ENCODE measurements around the gene SERPINB6. TPM values are rescaled to one million over a fixed set of nuclear protein-coding genes. Genes with fewer than 3 reads are reported as not detected.
"Not testable (repeated sequence)": the region's sequence is repeated elsewhere in the genome, so short reads cannot be mapped to it uniquely, and the experiment has no call there.

Gene SERPINB6
- polyA plus RNA-seq, 1 donor from 2014 or later: 77.8 TPM

DNA sequence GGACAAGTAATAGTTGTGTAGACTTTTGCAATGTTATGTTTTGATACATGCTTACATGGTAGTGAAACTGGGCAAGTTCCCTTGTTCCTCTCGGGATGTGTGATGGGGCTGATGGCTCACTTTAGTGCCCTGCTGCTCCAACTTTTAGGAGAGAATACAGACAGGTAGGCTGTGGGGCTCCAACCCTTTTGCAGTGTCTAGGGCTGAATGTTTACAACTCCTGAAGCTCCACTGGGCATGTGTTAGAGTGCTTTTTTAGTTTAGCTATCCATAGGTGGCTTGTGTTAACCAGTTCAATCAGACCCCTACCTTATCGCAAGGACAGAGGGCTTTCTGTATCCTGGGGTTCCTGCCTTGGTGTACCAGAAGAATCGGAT lies 33.8 kb downstream of the SERPINB6 start:
- Mint-ChIP-seq H3K27me3 (no peaks in the 10 kb centered on the region), H3K4me1 (peaks cover 29 to 36% (median 30%) of the 10 kb centered on the region in 3 donors), H3K36me3 (no peaks in the 10 kb centered on the region), H3K9me3 (peaks cover under 1 to 4% (median 4%) of the 10 kb centered on the region in 3 donors), H3K27ac (no peak overlapping the region), H3K4me3 (peak overlapping the region in 3 of 4 donors; percentile 45 to 67 (median 58))

DNA sequence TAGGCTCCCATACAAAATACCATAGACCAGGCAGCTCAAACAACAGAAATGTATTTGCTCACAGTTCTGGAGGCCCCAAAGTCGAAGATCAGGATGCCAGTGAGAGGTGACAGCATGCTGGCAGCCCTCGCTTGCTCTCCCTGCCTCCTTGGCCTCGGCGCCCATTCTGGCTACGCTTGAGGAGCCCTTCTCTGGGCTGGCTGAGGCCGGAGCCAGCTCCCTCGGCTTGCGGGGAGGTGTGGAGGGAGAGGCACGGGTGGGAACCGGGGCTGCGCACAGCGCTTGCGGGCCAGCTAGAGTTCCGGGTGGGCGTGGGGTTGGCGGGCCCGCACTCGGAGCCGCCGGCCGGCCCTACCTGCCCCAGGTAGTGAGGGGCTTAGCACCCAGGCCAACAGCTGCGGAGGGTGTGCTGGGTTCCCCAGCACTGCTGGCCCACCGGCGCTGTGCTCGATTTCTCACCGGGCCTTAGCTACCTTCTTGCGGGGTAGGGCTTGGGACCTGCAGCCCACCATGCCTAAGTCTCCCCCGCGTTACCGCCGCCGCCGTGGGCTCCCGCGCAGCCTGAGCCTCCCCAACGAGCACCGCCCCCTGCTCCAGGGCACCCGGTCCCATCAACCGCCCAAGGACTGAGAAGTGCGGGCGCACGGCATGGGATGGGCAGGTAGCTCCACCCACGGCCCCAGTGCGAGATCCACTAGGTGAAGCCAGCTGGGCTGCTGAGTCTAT lies 35.6 kb downstream of the SERPINB6 start:
- Mint-ChIP-seq H3K4me3 (peak overlapping the region in 1 of 4 donors; percentile 3), H3K4me1 (peaks cover 25 to 29% (median 27%) of the 10 kb centered on the region in 3 donors), H3K9me3 (peaks cover 0 to 4% (median 4%) of the 10 kb centered on the region in 3 donors), H3K36me3 (no peaks in the 10 kb centered on the region), H3K27me3 (no peaks in the 10 kb centered on the region), H3K27ac (no peak overlapping the region)

DNA sequence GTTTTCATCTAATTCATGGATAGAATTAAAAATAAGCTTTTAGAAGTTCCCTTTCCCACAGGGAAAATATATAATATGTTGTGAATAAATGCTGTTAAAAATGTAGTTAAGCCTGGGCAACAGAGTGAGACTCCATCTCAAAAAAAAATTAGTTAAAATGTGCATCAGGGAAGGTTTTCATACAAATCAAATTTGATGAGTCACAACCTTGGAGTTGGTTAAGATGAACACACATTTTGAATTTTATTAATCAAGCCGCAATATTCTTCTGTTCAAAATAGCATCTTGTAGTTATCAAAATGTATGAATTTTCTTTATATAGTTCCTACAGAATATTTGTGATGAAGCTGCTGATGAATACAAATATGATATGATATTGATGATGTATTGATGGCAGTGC lies 37.3 kb downstream of the SERPINB6 start:
- Mint-ChIP-seq H3K27me3 (no peaks in the 10 kb centered on the region), H3K36me3 (no peaks in the 10 kb centered on the region), H3K27ac (no peak overlapping the region), H3K9me3 (peaks cover 0 to 4% (median 4%) of the 10 kb centered on the region in 3 donors), H3K4me3 (no peak overlapping the region), H3K4me1 (peaks cover 20 to 23% (median 22%) of the 10 kb centered on the region in 3 donors)

DNA sequence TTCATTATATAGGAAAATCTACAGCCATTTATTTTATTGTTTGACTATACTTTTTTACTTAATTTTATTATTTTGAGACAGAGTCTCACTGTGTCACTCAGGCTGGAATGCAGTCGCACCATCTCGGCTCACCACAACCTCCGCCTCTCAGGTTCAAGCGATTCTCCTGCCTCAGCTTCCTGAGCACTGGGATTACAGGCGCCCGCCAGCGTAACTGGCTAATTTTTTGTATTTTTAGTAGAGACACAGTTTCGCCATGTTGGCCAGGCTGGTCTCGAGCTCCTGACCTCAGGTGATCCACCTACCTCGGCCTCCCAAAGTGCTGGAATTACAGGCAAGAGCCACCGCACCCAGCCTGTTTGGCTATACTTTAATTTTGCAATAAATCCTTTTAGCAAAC lies 38.5 kb downstream of the SERPINB6 start:
- not testable (repeated sequence) for H3K27me3 Mint-ChIP-seq, H3K36me3 Mint-ChIP-seq, H3K9me3 Mint-ChIP-seq, H3K4me3 Mint-ChIP-seq, H3K27ac Mint-ChIP-seq
- peaks cover 18 to 22% (median 19%) of the 10 kb centered on the region in 3 donors for H3K4me1 Mint-ChIP-seq

DNA sequence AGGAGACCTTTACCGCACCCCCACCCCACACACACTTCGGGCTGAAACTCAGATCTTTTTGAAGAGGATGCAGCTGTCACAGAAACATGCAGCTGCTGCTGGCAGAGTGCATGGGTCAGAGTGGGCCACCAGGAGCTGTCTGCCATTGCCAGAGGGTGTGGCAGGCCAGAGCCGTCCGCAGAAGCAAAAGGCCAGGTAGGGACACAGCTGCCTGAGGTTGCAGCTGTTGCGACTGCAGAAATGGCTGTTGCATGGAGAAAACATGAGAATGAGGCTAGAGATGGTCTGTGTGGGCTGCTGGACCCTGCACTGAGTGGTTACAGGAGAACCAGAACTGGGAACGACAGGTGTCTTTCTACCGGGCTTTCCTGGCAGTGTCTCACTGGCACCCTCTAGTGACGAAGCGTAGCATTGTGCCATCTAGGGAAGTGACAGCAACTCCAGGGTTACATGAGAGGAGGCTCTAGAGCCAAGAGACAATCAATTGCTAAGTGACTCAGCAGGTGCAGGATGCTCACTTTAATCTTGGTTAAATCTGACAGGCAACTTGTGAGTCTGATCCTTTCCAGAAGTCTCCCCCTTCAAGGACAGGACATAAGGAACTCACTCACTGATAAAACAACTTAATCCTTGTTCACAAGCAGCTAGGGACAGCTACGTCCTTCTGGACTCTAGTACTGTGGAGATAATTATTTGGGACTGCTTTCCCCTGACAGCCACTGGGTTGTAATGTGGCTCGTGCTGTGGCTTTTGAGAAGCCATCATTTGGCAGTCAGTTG lies 39.2 kb downstream of the SERPINB6 start:
- peaks cover 14 to 17% (median 14%) of the 10 kb centered on the region in 3 donors for H3K4me1 Mint-ChIP-seq
- H3K4me3 Mint-ChIP-seq: peak overlapping the region in 2 of 4 donors; percentile 54 to 86
- peak overlapping the region in 2 of 3 donors; percentile 8 to 74 for H3K27ac Mint-ChIP-seq

DNA sequence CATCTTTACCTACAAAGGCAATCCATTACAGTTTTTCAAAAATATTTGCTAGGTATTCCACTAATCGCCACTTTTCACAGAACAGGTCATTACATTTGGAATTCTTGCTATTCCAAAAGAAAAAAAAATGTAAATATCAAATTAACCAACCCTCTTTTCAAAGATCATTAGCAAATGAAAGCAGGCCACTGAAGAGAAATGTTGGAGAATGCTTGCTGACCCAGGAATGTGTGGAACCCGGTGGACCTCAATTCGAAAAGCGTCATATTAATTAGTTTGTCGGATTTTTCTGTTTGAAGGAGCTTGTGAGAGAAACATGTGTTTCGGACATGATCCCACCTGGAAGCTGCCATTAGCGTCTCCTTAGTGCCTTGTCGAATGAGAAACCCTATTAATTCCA lies 40.3 kb downstream of the SERPINB6 start:
- H3K4me1 Mint-ChIP-seq: peaks cover 6 to 8% (median 7%) of the 10 kb centered on the region in 3 donors
- no peaks in the 10 kb centered on the region for H3K27me3 Mint-ChIP-seq
- peaks cover 0 to 2% (median 0%) of the 10 kb centered on the region in 3 donors for H3K9me3 Mint-ChIP-seq

More for the DNA sequence above, 39.2 kb downstream of the SERPINB6 start:
- Mint-ChIP-seq H3K36me3 (no peaks in the 10 kb centered on the region), H3K27me3 (no peaks in the 10 kb centered on the region), H3K9me3 (peaks cover 2 to 4% (median 4%) of the 10 kb centered on the region in 3 donors)

DNA sequence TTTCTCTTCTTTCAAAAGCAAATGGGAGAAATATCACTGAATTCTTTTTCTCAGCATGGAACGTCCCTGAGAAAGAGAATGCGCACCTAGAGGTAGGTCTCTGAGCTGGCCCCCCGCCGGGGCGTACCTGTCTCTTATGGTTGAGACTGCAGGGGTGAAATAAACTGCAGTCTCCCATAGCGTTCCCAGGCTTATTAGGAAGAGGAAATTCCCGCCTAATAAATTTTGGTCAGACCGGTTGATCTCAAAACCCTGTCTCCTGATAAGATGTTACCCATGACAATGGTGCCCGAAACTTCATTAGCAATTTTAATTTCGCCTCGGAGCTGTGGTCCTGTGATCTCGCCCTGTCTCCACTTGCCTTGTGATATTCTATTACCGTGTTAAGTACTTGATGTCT lies 43.4 kb downstream of the SERPINB6 start:
- peak overlapping the region in 1 of 3 donors; percentile 59 for H3K27ac Mint-ChIP-seq
- H3K4me3 Mint-ChIP-seq, H3K27me3 Mint-ChIP-seq, H3K9me3 Mint-ChIP-seq, H3K36me3 Mint-ChIP-seq, H3K4me1 Mint-ChIP-seq: not testable (repeated sequence)

More for the DNA sequence above, 40.3 kb downstream of the SERPINB6 start:
- Mint-ChIP-seq H3K4me3 (no peak overlapping the region), H3K36me3 (no peaks in the 10 kb centered on the region), H3K27ac (no peak overlapping the region)

DNA sequence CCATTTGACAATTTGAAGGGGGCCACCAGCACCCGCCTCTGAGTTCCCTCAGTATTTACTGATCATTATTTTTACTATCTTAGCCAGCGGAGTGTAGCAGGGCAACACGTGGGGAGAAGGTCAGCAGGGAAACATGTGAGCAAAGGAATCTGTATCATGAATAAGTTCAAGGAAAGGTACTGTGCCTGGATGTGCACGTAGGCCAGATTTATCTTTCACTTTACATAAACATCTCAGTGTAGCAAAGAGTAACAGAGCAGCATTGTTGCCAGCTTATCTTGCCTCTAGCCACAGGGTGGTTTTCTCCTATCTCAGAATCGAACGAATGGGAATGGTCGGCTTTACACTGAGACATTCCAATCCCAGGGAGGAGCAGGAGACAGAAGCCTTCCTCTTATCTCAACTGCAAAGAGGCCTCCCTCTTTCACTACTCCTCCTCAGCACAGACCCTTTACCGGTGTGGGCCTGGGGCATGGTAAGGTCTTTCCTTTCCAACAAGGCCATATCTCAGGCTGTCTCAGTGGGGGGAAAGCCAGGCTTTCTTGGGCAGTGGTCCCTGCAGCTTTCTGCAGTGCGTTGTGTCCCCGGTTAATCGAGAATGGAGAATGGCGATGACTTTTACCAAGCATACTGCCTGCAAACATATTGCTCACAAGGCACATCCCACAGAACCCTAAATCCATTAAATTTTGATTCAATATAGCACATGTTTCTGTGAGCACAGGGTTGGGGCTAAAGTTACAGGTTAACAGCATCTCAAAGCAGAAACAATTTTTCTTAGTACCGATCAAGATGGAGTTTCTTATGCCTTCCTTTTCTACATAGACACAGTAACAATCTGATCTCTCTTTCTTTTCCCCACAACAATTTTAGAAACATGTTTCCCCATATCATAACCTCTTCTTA lies 45.3 kb downstream of the SERPINB6 start:
- H3K4me1 Mint-ChIP-seq: not testable (repeated sequence)

DNA sequence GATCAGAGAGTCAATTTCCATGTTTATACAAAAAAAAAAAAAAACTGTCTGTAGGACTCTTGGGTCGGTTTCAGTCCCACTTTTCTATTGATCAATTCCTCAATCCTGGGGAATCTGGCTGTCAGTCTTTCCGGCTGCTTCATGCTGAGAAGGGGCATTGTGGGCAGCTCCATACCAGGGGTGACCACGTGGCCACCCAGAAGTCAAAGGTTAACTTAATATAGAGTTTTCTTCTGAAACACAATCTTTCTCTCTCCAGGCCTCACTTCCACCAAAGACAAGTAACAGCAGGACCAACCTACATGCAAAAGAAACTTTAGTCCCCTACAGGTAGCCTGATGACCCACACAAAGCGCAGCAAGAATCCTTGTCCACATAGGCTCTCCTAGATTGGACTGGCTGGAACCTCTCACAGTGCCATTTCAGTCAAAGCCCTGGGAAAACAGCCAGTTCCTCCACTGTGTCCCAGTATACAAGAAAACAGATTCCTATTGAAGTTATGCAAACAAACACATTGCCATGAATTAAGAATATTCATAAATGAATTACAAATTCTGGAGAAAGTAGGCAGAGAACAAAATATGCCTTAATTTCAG lies 49.7 kb downstream of the SERPINB6 start:
- H3K4me3 Mint-ChIP-seq: no peak overlapping the region
- peaks cover 2% of the 10 kb centered on the region for H3K36me3 Mint-ChIP-seq
- H3K27me3 Mint-ChIP-seq: no peaks in the 10 kb centered on the region
- no peaks in the 10 kb centered on the region for H3K9me3 Mint-ChIP-seq
- H3K4me1 Mint-ChIP-seq: peaks cover 0 to 5% (median 1%) of the 10 kb centered on the region in 3 donors
- H3K27ac Mint-ChIP-seq: no peak overlapping the region

More for the DNA sequence above, 45.3 kb downstream of the SERPINB6 start:
- not testable (repeated sequence) for H3K4me3 Mint-ChIP-seq, H3K36me3 Mint-ChIP-seq, H3K27ac Mint-ChIP-seq, H3K9me3 Mint-ChIP-seq, H3K27me3 Mint-ChIP-seq

DNA sequence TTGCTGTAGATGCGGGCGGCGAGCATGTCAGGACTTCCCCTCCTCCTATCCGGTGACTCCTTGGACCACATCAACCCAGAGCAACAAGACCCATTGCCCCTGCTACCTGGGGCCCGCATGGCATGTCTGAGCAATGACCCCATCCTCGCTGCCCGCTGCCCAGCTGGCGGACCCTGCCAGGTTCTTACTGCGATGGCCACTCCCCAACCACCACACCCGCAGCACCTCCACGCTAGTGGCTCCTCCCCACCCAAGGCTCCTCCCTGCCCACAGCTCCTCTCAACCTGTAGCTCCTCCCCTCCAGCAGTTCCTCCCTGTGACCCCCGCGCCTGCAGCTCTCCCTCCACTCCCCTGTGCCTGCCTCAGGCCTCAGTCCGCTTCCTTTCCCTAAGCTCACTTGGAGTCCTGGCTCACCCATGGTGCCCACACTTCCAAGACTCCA lies 50.7 kb downstream of the SERPINB6 start:
- H3K4me1 Mint-ChIP-seq: peaks cover 0 to 5% (median 1%) of the 10 kb centered on the region in 3 donors
- peak overlapping the region in 1 of 4 donors; percentile 30 for H3K4me3 Mint-ChIP-seq
- no peaks in the 10 kb centered on the region for H3K27me3 Mint-ChIP-seq
- no peaks in the 10 kb centered on the region for H3K9me3 Mint-ChIP-seq
- H3K36me3 Mint-ChIP-seq: peaks cover 2% of the 10 kb centered on the region
- H3K27ac Mint-ChIP-seq: no peak overlapping the region

DNA sequence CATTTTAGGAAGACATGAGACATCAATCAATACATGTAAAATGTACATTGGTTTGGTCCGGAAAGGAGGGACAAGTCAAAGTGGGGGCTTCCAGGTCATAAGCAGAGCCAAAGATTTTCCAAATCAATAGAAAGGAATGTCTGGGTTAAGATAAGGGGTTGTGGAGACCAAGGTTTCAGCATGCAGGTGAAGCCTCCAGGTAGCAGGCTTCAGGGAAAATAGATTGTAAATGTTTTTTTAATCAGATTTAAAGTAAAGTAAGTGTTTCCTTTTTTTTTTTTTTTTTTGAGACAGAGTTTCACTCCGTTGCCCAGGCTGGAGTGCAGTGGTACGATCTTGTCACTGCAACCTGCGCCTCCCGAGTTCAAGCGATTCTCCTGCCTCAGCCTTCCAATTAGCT lies 51.5 kb downstream of the SERPINB6 start:
- H3K36me3 Mint-ChIP-seq: no peaks in the 10 kb centered on the region
- H3K27me3 Mint-ChIP-seq: no peaks in the 10 kb centered on the region
- H3K4me1 Mint-ChIP-seq: peaks cover 0 to 5% (median 1%) of the 10 kb centered on the region in 3 donors
- H3K4me3 Mint-ChIP-seq: no peak overlapping the region
- no peak overlapping the region for H3K27ac Mint-ChIP-seq
- no peaks in the 10 kb centered on the region for H3K9me3 Mint-ChIP-seq

DNA sequence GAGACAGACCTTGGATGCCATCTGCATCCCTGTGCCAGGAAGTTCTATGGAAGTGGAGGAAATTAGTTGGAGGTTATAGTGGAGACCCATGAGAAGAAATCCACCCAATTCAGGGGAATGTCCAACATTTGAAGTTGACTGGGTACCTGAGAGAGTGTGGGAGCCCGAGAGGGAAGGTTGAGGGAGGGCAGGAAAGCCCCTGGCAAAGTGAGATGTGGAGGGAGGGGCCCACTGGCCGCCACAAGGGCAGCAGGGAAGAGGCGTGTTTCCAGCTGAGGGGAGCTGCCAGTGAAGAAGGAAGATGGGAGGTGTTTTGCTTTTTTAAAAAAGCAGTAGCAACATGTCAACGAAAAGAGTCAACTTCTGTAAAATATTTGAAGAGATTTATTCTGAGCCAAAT lies 52.0 kb downstream of the SERPINB6 start:
- Mint-ChIP-seq H3K4me3 (no peak overlapping the region), H3K36me3 (no peaks in the 10 kb centered on the region), H3K27ac (no peak overlapping the region), H3K9me3 (no peaks in the 10 kb centered on the region), H3K27me3 (no peaks in the 10 kb centered on the region), H3K4me1 (peaks cover 0 to 6% (median 1%) of the 10 kb centered on the region in 3 donors)

DNA sequence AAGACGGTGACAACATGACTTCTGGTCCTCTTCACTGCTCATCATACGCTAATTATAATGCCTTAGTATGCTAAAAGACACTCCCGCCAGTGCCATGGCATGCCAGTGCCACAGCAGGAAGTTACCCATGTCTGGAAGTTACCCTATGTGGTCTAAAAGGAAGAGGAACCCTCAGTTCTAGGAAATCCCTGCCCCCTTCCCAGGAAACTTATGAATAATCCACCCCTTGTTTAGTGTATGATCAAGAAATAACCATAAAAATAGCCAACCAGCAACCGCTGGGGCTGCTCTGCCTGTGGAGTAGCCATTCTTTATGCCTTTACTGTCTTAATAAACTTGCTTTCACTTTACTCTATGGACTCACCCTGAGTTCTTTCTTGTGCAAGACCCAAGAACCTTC lies 52.4 kb downstream of the SERPINB6 start:
- Mint-ChIP-seq H3K36me3 (no peaks in the 10 kb centered on the region), H3K4me1 (peaks cover 0 to 6% (median 1%) of the 10 kb centered on the region in 3 donors), H3K4me3 (peak overlapping the region in 1 of 4 donors; percentile 60), H3K27ac (no peak overlapping the region), H3K27me3 (no peaks in the 10 kb centered on the region), H3K9me3 (no peaks in the 10 kb centered on the region)

DNA sequence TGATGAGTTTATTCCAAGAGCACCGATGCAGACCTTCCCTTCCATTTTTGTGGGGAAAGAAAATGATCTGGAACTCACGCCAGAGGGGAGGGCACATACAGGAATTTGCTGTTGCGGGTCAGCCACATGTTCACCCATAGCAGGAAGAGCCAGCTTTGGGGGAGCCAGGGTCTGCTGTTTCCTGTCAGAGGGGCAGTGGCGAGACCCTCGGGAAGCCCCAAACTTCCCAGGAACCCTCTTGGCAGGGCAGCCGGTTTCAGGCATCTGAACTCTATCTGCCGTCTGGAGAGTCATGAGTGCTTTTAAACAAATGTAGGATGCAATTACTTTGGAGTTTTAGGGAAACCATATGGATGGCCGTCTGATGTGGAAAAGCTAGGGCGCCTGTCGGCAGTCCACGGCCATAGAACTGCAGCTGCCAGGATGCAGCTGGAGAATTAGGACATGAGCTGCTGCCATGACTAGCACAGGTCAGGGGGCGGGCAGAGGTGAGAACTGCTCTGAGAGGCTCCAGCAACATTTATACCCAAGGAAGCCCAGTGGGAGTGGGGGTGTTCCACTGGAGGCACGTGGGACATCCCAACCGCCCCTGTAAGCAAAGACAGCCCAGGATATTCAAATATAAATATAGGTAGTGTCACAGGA lies 53.4 kb downstream of the SERPINB6 start:
- Mint-ChIP-seq H3K9me3 (no peaks in the 10 kb centered on the region), H3K4me3 (no peak overlapping the region), H3K27ac (no peak overlapping the region), H3K36me3 (no peaks in the 10 kb centered on the region), H3K4me1 (peaks cover 0 to 6% (median 1%) of the 10 kb centered on the region in 3 donors), H3K27me3 (no peaks in the 10 kb centered on the region)

Data from IgD-negative memory B cell (primary cell).